Neural crest cell (in vitro differentiated cells): ENCODE measurements around the gene EFCAB11. TPM values are rescaled to one million over a fixed set of nuclear protein-coding genes. Genes with fewer than 3 reads are reported as not detected.

Experiments
- DNase-seq: peaks from one replicate; pipeline ENCODE4 v3.0.0; 2021; ENCODE audit warnings: low read depth, mixed read lengths, low spot score
- H3K27ac Mint-ChIP-seq: one replicate; pipeline ENCODE4 v1.8.0; 2021; ENCODE audit warnings: mild to moderate bottlenecking, mixed read lengths; ENCODE audit not compliant: unreplicated experiment
- H3K27me3 Mint-ChIP-seq: 2 replicates; pipeline ENCODE4 v1.8.0; 2021; ENCODE audit warnings: low read depth, mild to moderate bottlenecking, mixed read lengths
- H3K36me3 Mint-ChIP-seq: 2 replicates; pipeline ENCODE4 v1.8.0; 2021; ENCODE audit warnings: low read depth, mild to moderate bottlenecking, mixed read lengths
- H3K4me1 Mint-ChIP-seq: 2 replicates; pipeline ENCODE4 v1.8.0; 2021; ENCODE audit warnings: mixed read lengths
- H3K4me3 Mint-ChIP-seq: one replicate; pipeline ENCODE4 v1.8.0; 2021; ENCODE audit warnings: mild to moderate bottlenecking, mixed read lengths
- H3K9me3 Mint-ChIP-seq: 2 replicates; pipeline ENCODE4 v1.8.0; 2021; ENCODE audit warnings: mixed read lengths
- CTCF ChIP-seq: fragments of 200-600 bp; sonication (generic); conservative IDR thresholded peaks from 2 replicates; pipeline ENCODE4 v1.5.0; 2021; ENCODE audit warnings: antibody characterized with exemption, mild to moderate bottlenecking
- total RNA-seq: library from RNA; stranded (reverse); gene quantifications from 2 replicates; pipeline ENCODE4 v1.2.1, GENCODE V29; 2021

EFCAB11 gene
- total RNA-seq, 1 donor from 2014 or later, result 15.4 TPM

DNA sequence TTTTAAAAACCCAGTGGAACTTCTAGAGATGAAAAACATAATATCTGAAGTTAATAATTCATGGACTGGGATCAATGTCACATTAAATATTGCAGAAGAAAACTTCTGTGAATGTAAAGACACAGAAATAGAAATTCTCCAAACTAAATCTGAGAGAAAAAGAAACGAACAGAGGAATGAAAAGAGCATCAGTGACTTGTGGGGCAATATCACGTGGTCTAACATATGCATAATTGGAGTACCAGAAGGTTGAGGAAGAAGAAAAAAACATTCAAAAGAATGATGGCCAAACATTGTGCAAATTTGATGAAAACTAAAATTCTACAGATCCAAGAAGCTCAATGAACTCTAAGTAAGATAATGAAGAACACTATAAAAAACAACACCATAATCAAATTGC lies 130.8 kb downstream of the EFCAB11 start:
- no peak for TF ChIP-seq CTCF
- H3K4me1 Mint-ChIP-seq, result no peaks in the 10 kb centered on the region
- no peak overlapping the region for H3K4me3 Mint-ChIP-seq
- peaks cover 15% of the 10 kb centered on the region for H3K9me3 Mint-ChIP-seq
- peaks cover 18% of the 10 kb centered on the region for H3K36me3 Mint-ChIP-seq
- H3K27me3 Mint-ChIP-seq, result no peaks in the 10 kb centered on the region
- no peak for DNase-seq
- H3K27ac Mint-ChIP-seq, result no peak overlapping the region

- Mint-ChIP-seq H3K9me3 (no peaks in the 10 kb centered on the region), H3K4me1 (peaks cover 8% of the 10 kb centered on the region), H3K36me3 (peaks cover 3% of the 10 kb centered on the region), H3K4me3 (no peak overlapping the region), H3K27me3 (no peaks in the 10 kb centered on the region), H3K27ac (no peak overlapping the region)
- DNase-seq, result no peak
- no peak for TF ChIP-seq CTCF
These were observed 140.4 kb downstream of the EFCAB11 start for GRCh38 chr14:89814126-89814525.

DNA sequence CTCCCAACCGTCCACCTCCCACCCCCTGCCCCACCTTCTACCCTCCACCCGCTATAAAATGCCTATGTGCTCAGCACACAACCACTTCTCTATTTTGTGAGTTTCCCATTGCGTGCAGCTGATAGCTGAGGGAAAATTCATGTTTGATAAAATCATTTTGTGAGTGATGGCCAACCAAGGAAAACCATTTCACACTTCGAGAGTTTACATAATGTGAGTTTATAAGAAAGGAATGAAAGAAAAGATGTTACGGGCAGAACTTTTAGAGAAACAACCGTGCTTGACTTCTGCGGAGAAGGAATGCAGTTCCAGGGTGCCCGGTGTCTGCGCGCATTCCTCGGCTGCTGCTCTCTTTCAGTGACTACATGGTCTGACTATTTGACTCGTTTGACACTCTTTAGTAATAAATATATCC lies 140.9 kb downstream of the EFCAB11 start:
- Mint-ChIP-seq H3K36me3 (peaks cover 3% of the 10 kb centered on the region), H3K27ac (no peak overlapping the region), H3K27me3 (no peaks in the 10 kb centered on the region), H3K4me1 (peaks cover 8% of the 10 kb centered on the region), H3K9me3 (no peaks in the 10 kb centered on the region), H3K4me3 (no peak overlapping the region)
- no peak for TF ChIP-seq CTCF
- DNase-seq, result no peak

DNA sequence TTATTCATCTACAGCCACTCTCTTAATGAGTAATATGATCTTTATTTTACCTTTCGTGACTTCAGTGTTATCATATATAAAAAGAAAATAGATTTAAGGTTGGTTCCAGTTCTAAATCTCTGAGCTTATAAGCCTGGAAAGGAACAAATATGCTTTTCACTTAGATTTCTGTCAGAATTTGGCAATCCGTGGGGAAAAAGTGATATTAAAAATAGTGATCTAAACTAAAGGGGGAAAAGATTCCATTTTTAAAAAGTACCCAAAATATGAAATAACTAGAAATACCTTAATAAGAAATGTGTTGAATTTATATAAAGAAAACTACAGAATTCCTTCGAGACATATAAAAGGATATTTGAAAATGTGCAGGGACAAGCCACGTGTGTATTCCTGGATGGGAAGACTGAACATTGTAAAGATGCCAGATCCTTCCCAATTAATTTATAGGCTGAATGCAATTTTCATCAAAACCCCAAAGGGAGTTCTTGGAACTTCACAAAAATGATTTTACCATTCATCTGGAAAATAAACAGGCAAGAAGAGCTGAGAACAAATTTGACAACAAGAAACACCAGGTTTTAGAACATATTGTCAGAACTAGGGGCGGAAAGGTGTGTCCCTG lies 142.5 kb downstream of the EFCAB11 start:
- Mint-ChIP-seq H3K4me3 (no peak overlapping the region), H3K4me1 (peaks cover 8% of the 10 kb centered on the region), H3K9me3 (no peaks in the 10 kb centered on the region), H3K27me3 (no peaks in the 10 kb centered on the region), H3K36me3 (peaks cover 3% of the 10 kb centered on the region), H3K27ac (no peak overlapping the region)
- DNase-seq, result no peak
- no peak for TF ChIP-seq CTCF

DNA sequence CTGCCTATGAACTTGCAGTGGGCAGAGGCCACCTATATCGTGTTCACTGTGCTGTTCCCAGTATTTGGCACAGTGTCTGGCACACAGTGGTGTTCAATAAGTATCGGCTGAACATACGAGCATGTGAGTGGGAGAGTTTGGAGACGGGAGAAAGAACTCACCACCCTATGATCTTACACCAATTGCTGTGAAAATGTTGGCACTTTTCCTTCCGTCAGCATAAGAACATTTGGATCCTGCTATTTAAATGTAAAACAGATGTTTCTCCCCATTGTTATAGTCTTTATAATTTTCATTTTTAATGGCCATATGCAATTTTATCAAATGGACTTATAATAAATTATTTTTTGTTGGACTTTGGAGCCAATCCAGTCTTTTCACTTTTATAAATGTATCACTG lies 144.4 kb downstream of the EFCAB11 start:
- no peak for TF ChIP-seq CTCF
- H3K27me3 Mint-ChIP-seq, result no peaks in the 10 kb centered on the region

More for the DNA sequence above, 144.4 kb downstream of the EFCAB11 start:
- peaks cover 8% of the 10 kb centered on the region for H3K4me1 Mint-ChIP-seq
- peaks cover 3% of the 10 kb centered on the region for H3K36me3 Mint-ChIP-seq
- DNase-seq, result no peak
- H3K27ac Mint-ChIP-seq, result no peak overlapping the region
- no peaks in the 10 kb centered on the region for H3K9me3 Mint-ChIP-seq
- no peak overlapping the region for H3K4me3 Mint-ChIP-seq
